H1 (cell line): ENCODE data around the gene CCDC88C. TPM values are rescaled to one million over a fixed set of nuclear protein-coding genes. Genes with fewer than 3 reads are reported as not detected.

Source experiments
- CTCF ChIA-PET: fragments of 300-600 bp; sonication (Branson Sonifier 250); formaldehyde crosslinking; loops from one replicate; lab custom pipeline; 2021; ENCODE audit not compliant: partially characterized antibody; lab: Charles Lee
- POLR2A ChIA-PET: fragments of 300-600 bp; sonication (Branson Sonifier 250); formaldehyde crosslinking; loops from one replicate; lab custom pipeline; 2021; ENCODE audit warnings: inconsistent platforms; ENCODE audit not compliant: partially characterized antibody; lab: Charles Lee
- DNase-seq, 2 experiments: peaks; one replicate each; pipeline versions ENCODE4 v3.0.0 to v3.0.0-alpha.2; 2010 to 2022; ENCODE audit warnings: low spot score in 2 of 2, low read depth in 1 of 2, mixed read lengths in 1 of 2
- FAIRE-seq: peaks from 2 replicates; lab custom pipeline; 2011; peaks lifted over from hg19 to GRCh38; lab: Jason Lieb, UNC
- H2AFZ ChIP-seq: 2 replicates; pipeline ENCODE4 v1.8.1; 2012; ENCODE audit warnings: low read length, inconsistent platforms
- H2AK5ac ChIP-seq: 2 replicates; pipeline ENCODE4 v1.6.1; 2013; ENCODE audit warnings: low read depth, low read length
- H2BK120ac ChIP-seq: replicated peaks from 2 replicates; pipeline ENCODE3; 2013; ENCODE audit warnings: low read depth, low read length, inconsistent platforms
- H2BK12ac ChIP-seq: 2 replicates; pipeline ENCODE4 v1.6.1; 2013; ENCODE audit warnings: low read depth, low read length
- H2BK15ac ChIP-seq: 2 replicates; pipeline ENCODE4 v1.6.1; 2013; ENCODE audit warnings: low read length
- H2BK20ac ChIP-seq: 2 replicates; pipeline ENCODE4 v1.6.1; 2013; ENCODE audit warnings: low read length
- H2BK5ac ChIP-seq: 2 replicates; pipeline ENCODE4 v1.6.1; 2013; ENCODE audit warnings: low read depth, low read length
- H3K14ac ChIP-seq: 2 replicates; pipeline ENCODE4 v1.6.1; 2013; ENCODE audit warnings: inconsistent platforms; ENCODE audit not compliant: insufficient read length
- H3K18ac ChIP-seq: 2 replicates; pipeline ENCODE4 v1.6.1; 2013; ENCODE audit warnings: low read length; ENCODE audit errors: extremely low read depth
- H3K23ac ChIP-seq: 2 replicates; pipeline ENCODE4 v1.6.1; 2013; ENCODE audit warnings: inconsistent platforms; ENCODE audit not compliant: insufficient read length
- H3K23me2 ChIP-seq: 2 replicates; pipeline ENCODE4 v1.6.1; 2013; ENCODE audit warnings: low read depth, low read length
- H3K27ac ChIP-seq: 2 replicates; pipeline ENCODE4 v1.6.1; 2011; ENCODE audit warnings: low read depth, low read length, inconsistent platforms
- H3K27me3 ChIP-seq, 4 experiments: replicated peaks in 1 of 4; 1 replicate in 1 of 4; 2 replicates in 3 of 4; pipeline versions ENCODE4 v1.6.1 to v1.8.1; 2011 to 2013; ENCODE audit warnings: low read length in 3 of 4, mild to moderate bottlenecking in 3 of 4, inconsistent platforms in 2 of 4, mixed read lengths in 2 of 4, moderate library complexity in 1 of 4; ENCODE audit not compliant: control insufficient read depth in 3 of 4, insufficient read depth in 3 of 4; ENCODE audit errors: extremely low read depth in 1 of 4
- H3K36me3 ChIP-seq, 4 experiments: 2 replicates each; pipeline versions ENCODE4 v1.6.1 to v1.8.1; 2011 to 2013; ENCODE audit warnings: mild to moderate bottlenecking in 4 of 4, low read length in 3 of 4, moderate library complexity in 2 of 4, control low read depth in 1 of 4, inconsistent platforms in 1 of 4; ENCODE audit not compliant: insufficient read depth in 4 of 4, control insufficient read depth in 2 of 4
- H3K4ac ChIP-seq: replicated peaks from 2 replicates; pipeline ENCODE3; 2013; ENCODE audit warnings: low read length, low read depth, mixed read lengths, inconsistent platforms; ENCODE audit not compliant: insufficient read length
- H3K4me1 ChIP-seq, 4 experiments: replicated peaks in 1 of 4; 1 replicate in 1 of 4; 2 replicates in 3 of 4; pipeline versions ENCODE4 v1.6.1 to v1.8.1; 2011 to 2013; ENCODE audit warnings: low read length in 3 of 4, inconsistent platforms in 2 of 4, mixed read lengths in 1 of 4; ENCODE audit not compliant: insufficient read depth in 4 of 4, control insufficient read depth in 3 of 4
- H3K4me2 ChIP-seq, 2 experiments: 2 replicates each; pipeline versions ENCODE4 v1.6.1 to v1.8.1; 2011 to 2013; ENCODE audit warnings: low read depth in 2 of 2, low read length in 2 of 2, control low read depth in 1 of 2, inconsistent platforms in 1 of 2, mild to moderate bottlenecking in 1 of 2; ENCODE audit not compliant: insufficient read depth in 1 of 2
- H3K4me3 ChIP-seq, 4 experiments: fragments of 200-600, 300-600 bp in 1 of 4; sonication (generic), shearing (Covaris generic), sonication (Bioruptor Twin) in 1 of 4; 2 replicates each; pipeline versions ENCODE4 v1.5.1 to v1.8.1; 2011 to 2016; ENCODE audit warnings: low read length in 4 of 4, low read depth in 3 of 4, control low read depth in 2 of 4, inconsistent platforms in 2 of 4, mild to moderate bottlenecking in 2 of 4, mixed read lengths in 1 of 4, moderate library complexity in 1 of 4; ENCODE audit not compliant: insufficient read depth in 2 of 4; ENCODE audit errors: extremely low read depth in 1 of 4
- H3K56ac ChIP-seq: replicated peaks from 2 replicates; pipeline ENCODE3; 2013; ENCODE audit warnings: low read depth, mild to moderate bottlenecking, mixed read lengths, low read length, inconsistent platforms; ENCODE audit not compliant: insufficient read length
- H3K79me1 ChIP-seq: 2 replicates; pipeline ENCODE4 v1.6.1; 2013; ENCODE audit warnings: low read depth, low read length, control low read depth
- H3K79me2 ChIP-seq, 2 experiments: 2 replicates each; pipeline versions ENCODE4 v1.6.1 to v1.8.1; 2012 to 2013; ENCODE audit warnings: low read length in 2 of 2, mild to moderate bottlenecking in 2 of 2, inconsistent platforms in 1 of 2; ENCODE audit not compliant: insufficient read depth in 2 of 2, control insufficient read depth in 1 of 2
- H3K9ac ChIP-seq, 4 experiments: replicated peaks in 1 of 4; 1 replicate in 1 of 4; 2 replicates in 3 of 4; pipeline versions ENCODE4 v1.6.1 to v1.8.1; 2011 to 2013; ENCODE audit warnings: low read depth in 3 of 4, low read length in 3 of 4, control low read depth in 2 of 4, mild to moderate bottlenecking in 2 of 4, moderate library complexity in 2 of 4, inconsistent platforms in 1 of 4; ENCODE audit errors: extremely low read depth in 1 of 4
- H3K9me3 ChIP-seq, 2 experiments: 2 replicates each; pipeline versions ENCODE4 v1.6.1 to v1.8.1; 2012 to 2013; ENCODE audit warnings: mild to moderate bottlenecking in 2 of 2, moderate library complexity in 2 of 2, control low read depth in 1 of 2, inconsistent platforms in 1 of 2, low read depth in 1 of 2, low read length in 1 of 2, mixed read lengths in 1 of 2; ENCODE audit not compliant: insufficient read depth in 2 of 2
- H4K20me1 ChIP-seq, 2 experiments: replicated peaks in 1 of 2; 2 replicates each; pipeline versions ENCODE3 to v1.8.1; 2011 to 2013; ENCODE audit warnings: inconsistent platforms in 2 of 2, low read length in 2 of 2, mild to moderate bottlenecking in 1 of 2; ENCODE audit not compliant: insufficient read depth in 2 of 2, control insufficient read depth in 1 of 2
- H4K5ac ChIP-seq: 2 replicates; pipeline ENCODE4 v1.6.1; 2013; ENCODE audit warnings: low read length, low read depth, mixed read lengths, inconsistent platforms; ENCODE audit not compliant: insufficient read length
- H4K8ac ChIP-seq: 2 replicates; pipeline ENCODE4 v1.8.0; 2013; ENCODE audit warnings: mild to moderate bottlenecking, moderate library complexity, low read length, inconsistent platforms; ENCODE audit not compliant: insufficient read depth; ENCODE audit errors: extremely low read depth
- H4K91ac ChIP-seq: replicated peaks from 2 replicates; pipeline ENCODE3; 2013; ENCODE audit warnings: low read length, mixed read lengths, inconsistent platforms; ENCODE audit not compliant: insufficient read length
- EGR1 ChIP-seq: IDR thresholded peaks from 2 replicates; pipeline ENCODE4 v1.6.1; 2011; ENCODE audit warnings: low read depth, low read length, borderline replicate concordance
- RXRA ChIP-seq: IDR thresholded peaks from 2 replicates; pipeline ENCODE4 v1.6.1; 2011; ENCODE audit warnings: low read depth, mild to moderate bottlenecking, low read length, moderate library complexity; ENCODE audit not compliant: insufficient read depth
- WGBS, 2 experiments: shearing (Covaris generic) in 1 of 2; methylation state at CpG; one replicate each; pipeline versions ENCODE4 v1.1.6 to v1.1.7; 2013 to 2015; ENCODE audit warnings: low lambda C conversion rate in 2 of 2, mixed read lengths in 2 of 2, inconsistent platforms in 1 of 2, low coverage in 1 of 2, missing lambda C conversion rate in 1 of 2; ENCODE audit not compliant: insufficient replicate concordance in 2 of 2, insufficient coverage in 1 of 2, insufficient read length in 1 of 2; ENCODE audit errors: extremely low coverage in 1 of 2, missing lambda C conversion rate in 1 of 2; 5-methylcytosine and 5-hydroxymethylcytosine counted together
- polyA plus RNA-seq, 7 experiments: library from polyadenylated mRNA; depleted of rRNA in 3 of 7; stranded (reverse) in 5 of 7; unstranded in 2 of 7; fragments of >200 nt in 5 of 7; fragments of 200-250 nt in 2 of 7; gene quantifications; 1 replicate in 5 of 7; 2 replicates in 1 of 7; 4 replicates in 1 of 7; pipeline versions ENCODE4 v1.2.1 to v1.2.3, GENCODE V29; 2011 to 2013; ENCODE audit warnings: missing spikeins in 2 of 7, mixed read lengths in 2 of 7
- total RNA-seq: library from RNA; stranded (reverse); fragmentation: NEBNext Ultra II Directional; extraction: Animal tissue kit (Norgen Biotek cat#: 25700); gene quantifications from 2 replicates; pipeline ENCODE4 v1.2.1, GENCODE V29; 2021

CCDC88C gene
- total and polyA plus RNA-seq, 2 of the 8 experiments (the other 6 are each of a cell fraction or from before 2014, with no cell fraction given) = 10.3 to 57.7 TPM

DNA sequence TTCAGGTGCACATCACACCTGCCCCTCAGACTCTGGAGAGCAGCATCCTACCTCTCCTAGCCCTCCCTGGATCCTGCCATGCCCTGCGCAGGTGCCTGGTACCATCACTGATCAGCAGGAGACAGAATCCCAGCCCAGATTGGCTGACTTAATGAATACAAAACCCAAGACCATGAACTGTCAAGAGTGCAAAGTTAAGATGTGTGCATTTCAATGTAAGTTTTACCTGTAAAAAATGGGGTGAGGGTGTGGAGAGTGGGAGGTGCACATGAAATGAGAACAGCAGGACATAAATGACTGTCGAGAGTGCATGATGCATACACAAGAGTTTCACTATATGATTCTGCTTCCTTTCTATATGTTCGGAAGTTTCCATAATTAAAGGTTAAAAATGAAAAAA lies 115.2 kb downstream of the CCDC88C start:
- Histone ChIP-seq H3K56ac (no peak overlapping the region), H2BK5ac (no peak overlapping the region), H2AFZ (no peak overlapping the region), H3K23me2 (peaks cover 2% of the 10 kb centered on the region), H4K8ac (no peak overlapping the region), H2BK20ac (no peak overlapping the region), H3K27me3 (no peaks in the 10 kb centered on the region), H3K4ac (no peak overlapping the region), H4K5ac (no peak overlapping the region), H3K9ac (no peak overlapping the region), H2AK5ac (no peak overlapping the region), H3K4me2 (no peak overlapping the region), H2BK12ac (no peak overlapping the region), H4K91ac (no peak overlapping the region), H4K20me1 (peaks cover 0 to 2% of the 10 kb centered on the region in 2 experiments), H3K4me1 (peaks cover 7 to 31% (median 23%) of the 10 kb centered on the region in 4 experiments; a peak in 6 of 7 replicates), H3K23ac (no peak overlapping the region), H3K18ac (no peak overlapping the region), H3K27ac (no peak overlapping the region), H3K14ac (no peak overlapping the region), H3K79me2 (no peaks in the 10 kb centered on the region), H2BK120ac (no peak overlapping the region), H3K79me1 (no peaks in the 10 kb centered on the region; the same call in 1 of the 2 replicates), H3K4me3 (no peak overlapping the region), H3K36me3 (peaks cover 6 to 60% (median 28%) of the 10 kb centered on the region in 4 experiments), H2BK15ac (no peak overlapping the region), H3K9me3 (no peaks in the 10 kb centered on the region)
- POLR2A ChIA-PET = interaction anchor here (1.0 to 1.6 kb wide), 2 partner anchors 116 to 208 kb away, joined by 3 to 4 read pairs; partner anchors contain the start of gene PPP4R3A
- 92% methylated on average over 3 of the region's 3 CpGs; no CpG with 5 or more reads in 1 of the 2 experiments for WGBS, 2 experiments
- DNase-seq = no peak
- no peak for FAIRE-seq
- no peak for TF ChIP-seq RXRA
- no peak for TF ChIP-seq EGR1
- CTCF ChIA-PET = interaction anchor here (0.9 kb wide), 1 partner anchor 16 kb away, joined by 5 read pairs; no protein-coding TSS in a partner anchor
